ES-I3 (cell line): Measurements from ENCODE around the gene SPECC1L.

Source experiments
- H3K36me3 ChIP-seq: 2 replicates; pipeline ENCODE4 v1.6.1; 2013; ENCODE audit warnings: mild to moderate bottlenecking, low read length, control low read depth, moderate library complexity; ENCODE audit not compliant: insufficient read depth
- H3K4me1 ChIP-seq: 2 replicates; pipeline ENCODE4 v1.6.1; 2013; ENCODE audit warnings: mild to moderate bottlenecking, control low read depth, low read length; ENCODE audit not compliant: insufficient read depth
- H3K9ac ChIP-seq: 2 replicates; pipeline ENCODE4 v1.6.1; 2013; ENCODE audit warnings: low read depth, mild to moderate bottlenecking, low read length, moderate library complexity
- H3K9me3 ChIP-seq: 2 replicates; pipeline ENCODE4 v1.6.1; 2013; ENCODE audit warnings: mild to moderate bottlenecking, low read length, moderate library complexity; ENCODE audit not compliant: control insufficient read depth, insufficient read depth

The SPECC1L gene

GRCh38 chr22:24413271-24413670, 142.6 kb downstream of the SPECC1L start:
- Histone ChIP-seq H3K9ac (no peak overlapping the region), H3K9me3 (no peaks in the 10 kb centered on the region), H3K36me3 (peaks cover 2% of the 10 kb centered on the region), H3K4me1 (no peaks in the 10 kb centered on the region)

DNA sequence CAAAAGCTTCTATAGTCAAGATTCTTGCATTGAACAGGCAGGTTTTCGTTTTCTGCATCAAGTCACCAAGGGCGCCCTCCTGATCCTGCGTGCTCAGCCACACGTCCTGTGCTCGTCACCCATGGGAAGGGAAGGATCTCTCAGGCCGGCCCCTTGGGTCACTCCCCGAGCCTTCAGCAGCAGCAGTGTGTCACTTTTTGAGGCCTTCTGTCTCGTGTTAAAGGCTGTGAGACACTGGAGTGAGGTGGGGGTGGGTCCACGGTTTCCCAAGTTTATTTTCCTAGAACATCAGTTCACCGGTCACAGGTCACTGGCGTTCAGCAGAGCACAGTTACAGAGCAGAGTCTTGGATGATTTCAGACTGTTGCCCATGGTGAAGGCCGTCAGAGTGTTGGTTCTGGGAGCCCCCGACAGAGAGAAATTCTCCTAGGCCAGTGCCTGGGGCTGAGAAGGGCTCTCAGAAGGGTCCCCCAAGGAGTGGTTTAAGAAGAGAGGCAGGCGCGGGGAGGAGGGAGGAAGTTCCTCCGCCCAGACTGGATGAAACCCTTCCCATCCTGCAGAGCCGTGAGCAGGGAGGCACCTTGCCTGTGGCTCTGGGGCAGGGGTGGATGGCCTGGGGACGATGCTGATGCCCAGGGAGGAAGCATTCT, 143.2 kb downstream of the SPECC1L start:
- Histone ChIP-seq H3K9ac (no peak overlapping the region), H3K4me1 (no peaks in the 10 kb centered on the region), H3K9me3 (no peaks in the 10 kb centered on the region), H3K36me3 (peaks cover 2% of the 10 kb centered on the region)

DNA sequence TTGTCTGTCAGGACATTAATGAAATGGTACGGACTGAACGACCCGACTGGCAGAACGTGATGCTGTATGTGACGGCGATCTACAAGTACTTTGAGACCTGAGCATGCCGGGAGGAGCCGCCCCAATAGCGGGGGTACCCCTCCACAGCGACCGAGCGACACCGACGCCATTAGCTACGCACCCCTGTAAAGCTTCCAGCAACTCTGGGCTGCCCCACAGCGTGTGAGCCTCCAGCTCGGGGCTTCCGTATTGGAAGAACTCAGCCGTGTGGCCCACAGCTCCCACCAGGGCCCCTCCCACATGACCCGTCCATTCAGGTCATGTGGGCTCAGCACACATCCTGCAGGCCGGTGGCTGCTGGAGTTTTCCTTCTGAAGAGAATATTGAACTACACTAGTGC, 143.9 kb downstream of the SPECC1L start:
- no peaks in the 10 kb centered on the region for H3K9me3 ChIP-seq
- no peaks in the 10 kb centered on the region for H3K4me1 ChIP-seq
- H3K36me3 ChIP-seq = peaks cover 2% of the 10 kb centered on the region
- H3K9ac ChIP-seq = no peak overlapping the region

- Histone ChIP-seq H3K36me3 (peaks cover 2% of the 10 kb centered on the region), H3K4me1 (no peaks in the 10 kb centered on the region), H3K9ac (no peak overlapping the region), H3K9me3 (no peaks in the 10 kb centered on the region)
Observed at GRCh38 chr22:24414984-24415945, 144.6 kb downstream of the SPECC1L start.

GRCh38 chr22:24416095-24416494, 145.5 kb downstream of the SPECC1L start:
- Histone ChIP-seq H3K9ac (no peak overlapping the region), H3K9me3 (no peaks in the 10 kb centered on the region), H3K4me1 (no peaks in the 10 kb centered on the region), H3K36me3 (peaks cover 2% of the 10 kb centered on the region)

DNA sequence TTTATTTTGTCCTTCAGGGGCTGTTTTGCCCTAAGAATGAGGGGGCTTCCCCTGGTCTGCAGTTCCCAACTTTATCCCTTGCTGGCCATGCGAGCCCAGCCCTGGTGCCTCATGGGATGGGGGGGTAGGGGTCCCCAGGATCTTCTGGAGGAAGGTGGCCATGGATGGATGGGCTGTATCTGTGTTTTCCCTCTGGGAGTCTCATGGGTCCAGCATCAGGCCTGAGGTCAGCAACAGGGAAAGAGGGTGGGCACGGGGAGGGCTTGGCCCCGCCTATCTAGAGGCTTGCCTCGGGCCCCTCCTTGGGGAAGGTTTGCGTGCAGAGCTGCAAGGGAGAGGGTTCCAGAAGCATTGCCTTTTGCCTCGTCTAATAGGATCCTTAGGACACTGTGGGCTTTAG, 146.0 kb downstream of the SPECC1L start:
- H3K9ac ChIP-seq = no peak overlapping the region
- H3K4me1 ChIP-seq = no peaks in the 10 kb centered on the region
- H3K36me3 ChIP-seq = peaks cover 2% of the 10 kb centered on the region
- H3K9me3 ChIP-seq = no peaks in the 10 kb centered on the region

GRCh38 chr22:24417200-24417599, 146.6 kb downstream of the SPECC1L start:
- Histone ChIP-seq H3K9me3 (no peaks in the 10 kb centered on the region), H3K4me1 (no peaks in the 10 kb centered on the region), H3K36me3 (peaks cover 2% of the 10 kb centered on the region), H3K9ac (no peak overlapping the region)

DNA sequence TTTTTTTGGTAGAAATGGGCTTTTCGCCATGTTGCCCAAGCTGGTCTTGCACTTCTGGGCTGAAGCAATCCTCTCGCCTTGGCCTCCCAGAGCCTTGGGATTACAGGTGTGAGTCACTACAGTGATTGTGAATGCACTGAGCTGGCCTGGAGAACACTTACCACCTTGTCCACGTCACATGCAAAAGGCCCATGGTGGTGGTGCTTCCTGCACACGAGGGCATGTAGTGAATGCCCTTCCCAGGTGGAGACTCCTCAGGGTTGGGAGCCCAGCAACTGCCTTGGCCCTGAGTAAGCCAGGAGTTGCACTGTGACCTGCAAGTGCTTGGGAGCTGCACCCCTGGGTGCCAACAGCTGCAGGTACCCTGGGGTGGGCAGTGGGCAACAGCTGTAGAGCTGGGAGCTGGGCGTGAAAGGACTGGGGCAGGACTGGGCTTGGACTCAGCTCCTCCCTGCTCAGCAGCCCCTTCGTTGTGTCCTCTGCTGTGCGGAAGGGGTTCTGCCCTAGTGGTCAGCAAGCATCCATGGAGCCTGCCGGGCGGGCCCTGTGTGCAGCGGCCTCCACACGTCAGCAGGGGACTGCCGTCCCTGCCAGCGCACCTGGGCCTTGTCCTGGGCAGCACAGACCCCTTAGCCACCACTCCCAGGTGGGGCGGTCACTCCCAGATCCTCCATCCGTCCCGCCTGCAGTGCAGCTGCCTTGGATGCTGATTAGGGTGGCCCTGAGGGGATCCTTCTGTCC, 147.4 kb downstream of the SPECC1L start:
- Histone ChIP-seq H3K9ac (no peak overlapping the region), H3K36me3 (peaks cover 2% of the 10 kb centered on the region), H3K9me3 (no peaks in the 10 kb centered on the region)

GRCh38 chr22:24418786-24419474, 148.3 kb downstream of the SPECC1L start:
- Histone ChIP-seq H3K9ac (no peak overlapping the region), H3K36me3 (peaks cover 2% of the 10 kb centered on the region), H3K4me1 (no peaks in the 10 kb centered on the region; the same call in 1 of the 2 replicates)

More for the DNA sequence above, 147.4 kb downstream of the SPECC1L start:
- no peaks in the 10 kb centered on the region; the same call in 1 of the 2 replicates for H3K4me1 ChIP-seq

DNA sequence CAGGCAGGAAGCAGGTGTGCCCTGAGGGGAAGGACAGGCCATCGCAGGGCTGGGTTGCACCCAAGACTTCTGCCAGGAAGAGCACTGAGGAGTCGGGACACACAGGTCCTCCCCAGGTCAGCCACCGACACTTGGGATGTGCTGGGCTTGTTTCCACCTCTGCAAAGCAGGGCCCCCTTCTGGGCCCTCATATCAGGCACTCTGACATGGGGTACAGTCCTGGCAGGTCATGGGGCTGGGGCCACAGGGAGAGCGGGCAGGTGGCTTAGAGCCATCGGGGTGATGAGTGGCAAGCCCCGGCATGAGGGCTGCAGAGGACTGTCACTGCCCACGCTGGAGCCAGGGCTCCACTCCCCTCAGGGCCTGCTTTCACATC, 148.8 kb downstream of the SPECC1L start:
- H3K9ac ChIP-seq = no peak overlapping the region
- H3K4me1 ChIP-seq = no peaks in the 10 kb centered on the region; the same call in 1 of the 2 replicates

More at GRCh38 chr22:24418786-24419474, 148.3 kb downstream of the SPECC1L start:
- no peaks in the 10 kb centered on the region for H3K9me3 ChIP-seq

GRCh38 chr22:24420072-24420976, 149.7 kb downstream of the SPECC1L start:
- no peaks in the 10 kb centered on the region for H3K9me3 ChIP-seq
- H3K9ac ChIP-seq = no peak overlapping the region
- no peaks in the 10 kb centered on the region; the same call in 1 of the 2 replicates for H3K4me1 ChIP-seq
- no peaks in the 10 kb centered on the region for H3K36me3 ChIP-seq

More for the DNA sequence above, 148.8 kb downstream of the SPECC1L start:
- Histone ChIP-seq H3K9me3 (no peaks in the 10 kb centered on the region), H3K36me3 (peaks cover 2% of the 10 kb centered on the region)

DNA sequence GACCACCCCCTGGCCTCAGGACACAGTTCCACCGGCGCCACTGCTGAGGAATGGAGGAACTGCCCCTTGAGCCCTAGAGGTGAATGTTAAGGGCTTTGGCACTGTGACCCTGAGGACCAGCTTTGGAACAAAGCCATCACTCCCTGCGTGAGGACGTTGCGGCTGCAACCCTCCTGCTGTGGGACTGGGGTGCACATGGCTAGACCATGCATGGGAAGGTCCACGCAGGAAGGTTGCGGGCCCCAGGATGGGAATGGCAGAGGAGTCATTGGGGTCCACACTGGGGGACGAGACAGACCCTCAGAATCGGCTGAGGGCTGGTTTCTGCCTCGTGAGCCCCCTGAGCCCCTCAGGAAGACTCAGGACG, 150.3 kb downstream of the SPECC1L start:
- no peaks in the 10 kb centered on the region for H3K36me3 ChIP-seq
- H3K4me1 ChIP-seq = no peaks in the 10 kb centered on the region; the same call in 1 of the 2 replicates
- no peak overlapping the region for H3K9ac ChIP-seq
- no peaks in the 10 kb centered on the region for H3K9me3 ChIP-seq

DNA sequence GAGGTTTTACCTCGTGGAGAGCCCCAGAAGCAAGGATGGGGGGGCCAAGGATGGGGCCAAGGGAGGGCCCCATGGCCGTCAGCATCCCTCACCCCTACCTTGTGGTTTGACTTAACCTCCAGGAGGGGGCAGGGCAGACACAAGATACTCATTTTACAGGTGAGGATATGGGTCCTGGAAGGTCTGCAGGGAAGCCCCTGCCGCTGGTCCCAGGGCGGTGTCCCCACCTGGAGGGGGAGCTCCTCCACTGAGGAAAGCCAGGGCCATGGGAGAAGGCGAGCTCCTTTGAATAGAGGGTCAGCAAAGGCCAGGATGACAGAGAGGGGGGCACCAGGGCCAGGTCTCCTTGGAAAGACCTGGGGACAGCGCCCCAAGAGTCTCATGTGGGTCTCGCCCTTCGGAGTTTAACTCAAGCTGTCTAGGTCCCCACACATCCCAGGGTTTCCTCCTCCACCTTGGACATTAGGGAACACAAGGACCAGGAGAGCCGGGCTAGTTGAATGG, 150.8 kb downstream of the SPECC1L start:
- H3K4me1 ChIP-seq = no peaks in the 10 kb centered on the region; the same call in 1 of the 2 replicates
- H3K9ac ChIP-seq = no peak overlapping the region
- no peaks in the 10 kb centered on the region for H3K9me3 ChIP-seq
- no peaks in the 10 kb centered on the region for H3K36me3 ChIP-seq
